ENCODE data around the gene CASZ1.

Gene CASZ1

DNA sequence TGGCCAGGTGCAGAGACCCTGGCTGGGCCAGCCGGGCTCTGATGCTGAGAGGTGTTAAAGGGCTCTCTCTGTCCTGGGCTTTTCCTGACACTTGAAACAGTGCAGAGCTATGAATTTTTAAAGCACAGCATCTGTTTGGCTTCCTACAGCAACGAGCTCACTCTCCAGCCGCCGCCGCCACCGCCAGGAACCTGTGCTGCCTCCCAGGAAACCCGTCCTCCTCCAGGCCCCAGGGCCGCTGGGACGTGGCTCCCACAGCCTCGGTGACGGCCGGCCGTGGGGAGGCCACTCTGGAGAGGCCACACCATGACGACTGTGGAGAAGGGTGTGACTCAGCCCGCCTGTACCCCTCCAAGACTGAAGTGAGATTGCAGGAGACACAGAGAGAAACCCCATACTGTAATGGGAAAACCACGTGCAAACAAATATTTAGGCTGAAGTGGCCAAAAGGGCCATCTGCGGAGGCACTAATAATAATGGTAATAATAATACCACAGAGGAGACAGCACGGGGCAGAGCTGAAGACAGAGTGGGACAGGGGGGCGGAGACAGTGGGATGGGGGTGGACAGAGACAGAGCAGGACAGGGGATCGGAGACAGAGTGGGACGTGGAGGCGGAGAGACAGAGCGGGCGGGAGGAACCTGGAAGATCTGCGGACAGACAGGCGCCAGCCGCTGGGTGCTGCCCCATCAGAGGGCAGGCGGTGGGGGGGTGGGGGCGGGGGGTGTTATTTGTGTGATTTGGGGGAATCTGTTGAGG is 139.2 kb downstream of the CASZ1 start:
- Histone ChIP-seq H3K36me3 (ENCODE audit: control insufficient read depth in 1 of 2, insufficient read depth in 2 of 2, low read depth in 1 of 2, low read length in 2 of 2) (peaks cover 0 to 6% of the 10 kb centered on the region in 2 experiments), H3K23ac (ENCODE audit: low read length in 2 of 2) (no peak overlapping the region), H2BK15ac (ENCODE audit: low read depth, poor library complexity, severe bottlenecking) (no peak overlapping the region), H3K14ac (ENCODE audit: low read length in 2 of 2) (no peak overlapping the region), H3K27ac (ENCODE audit: low read length, poor library complexity, severe bottlenecking) (no peak overlapping the region), H3K4me3 (ENCODE audit: insufficient read depth in 1 of 2, low read depth in 1 of 2, low read length in 2 of 2) (no peak overlapping the region), H2BK120ac (ENCODE audit: low read depth, low read length) (no peak overlapping the region), H4K91ac (ENCODE audit: low read length) (no peak overlapping the region), H3K9ac (ENCODE audit: low read length) (no peak overlapping the region), H2BK12ac (ENCODE audit: low read length in 2 of 2) (no peak overlapping the region), H3K4me2 (ENCODE audit: low read length, poor library complexity, severe bottlenecking) (no peak overlapping the region), H3K27me3 (ENCODE audit: control insufficient read depth in 1 of 2, insufficient read depth in 1 of 2, low read length in 2 of 2) (peaks cover 0 to 59% of the 10 kb centered on the region in 2 experiments), H2AFZ (ENCODE audit: low read depth, low read length) (no peak overlapping the region), H3K18ac (ENCODE audit: low read depth in 1 of 2, low read length in 2 of 2) (no peak overlapping the region), H3K4me1 (ENCODE audit: control insufficient read depth, insufficient read depth, low read depth, low read length) (peaks cover 3% of the 10 kb centered on the region), H4K8ac (ENCODE audit: low read length) (no peak overlapping the region), H3K9me3 (ENCODE audit: control insufficient read depth, low read length) (no peaks in the 10 kb centered on the region), H2AK5ac (ENCODE audit: low read length, severe bottlenecking) (no peak overlapping the region), H2BK5ac (ENCODE audit: low read depth, low read length, poor library complexity, severe bottlenecking) (no peak overlapping the region), H3K4ac (ENCODE audit: low read depth in 1 of 2, low read length in 2 of 2) (no peak overlapping the region), H3K79me1 (replicated peaks; ENCODE audit: low read length, poor library complexity, severe bottlenecking) (no peaks in the 10 kb centered on the region)
- 66% methylated on average over 25 of the region's 29 CpGs for WGBS
- DNase-seq, result peak; percentile 42

DNA sequence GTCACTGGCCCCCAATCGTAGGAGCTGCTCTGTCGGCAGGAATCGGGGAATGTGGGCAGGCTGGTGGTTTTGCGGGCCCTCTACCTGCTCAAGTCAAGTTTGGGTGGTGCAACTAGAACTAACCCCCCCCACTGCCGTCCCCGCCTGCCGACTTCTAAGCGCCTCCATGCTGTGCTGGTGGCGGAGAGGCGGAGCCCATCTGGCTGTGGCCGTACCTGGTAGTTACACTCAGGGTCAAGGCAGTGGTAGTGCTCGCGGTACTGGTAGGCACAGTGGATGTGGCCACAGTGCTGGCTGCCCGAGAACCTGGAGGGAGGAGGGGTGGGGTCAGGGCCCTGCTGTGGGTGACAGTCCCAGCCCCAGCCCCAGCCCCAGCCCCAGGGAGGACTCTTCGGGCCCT is 140.0 kb downstream of the CASZ1 start:
- no peak overlapping the region for H2AK5ac ChIP-seq (ENCODE audit: low read length, severe bottlenecking)
- H2BK12ac ChIP-seq (ENCODE audit: low read length in 2 of 2), result no peak overlapping the region
- H3K4me2 ChIP-seq (ENCODE audit: low read length, poor library complexity, severe bottlenecking), result no peak overlapping the region
- no peak overlapping the region for H2AFZ ChIP-seq (ENCODE audit: low read depth, low read length)
- H2BK120ac ChIP-seq (ENCODE audit: low read depth, low read length), result no peak overlapping the region
- no peak overlapping the region for H3K14ac ChIP-seq (ENCODE audit: low read length in 2 of 2)
- no peak overlapping the region for H3K4me3 ChIP-seq (ENCODE audit: insufficient read depth in 1 of 2, low read depth in 1 of 2, low read length in 2 of 2)
- H3K36me3 ChIP-seq (ENCODE audit: control insufficient read depth in 1 of 2, insufficient read depth in 2 of 2, low read depth in 1 of 2, low read length in 2 of 2), result peaks cover 0 to 6% of the 10 kb centered on the region in 2 experiments
- peaks cover 0 to 59% of the 10 kb centered on the region in 2 experiments for H3K27me3 ChIP-seq (ENCODE audit: control insufficient read depth in 1 of 2, insufficient read depth in 1 of 2, low read length in 2 of 2)
- H3K18ac ChIP-seq (ENCODE audit: low read depth in 1 of 2, low read length in 2 of 2), result no peak overlapping the region
- 88% methylated on average over 15 of the region's 15 CpGs for WGBS
- peaks cover 5% of the 10 kb centered on the region for H3K4me1 ChIP-seq (ENCODE audit: control insufficient read depth, insufficient read depth, low read depth, low read length)
- H3K79me1 ChIP-seq (replicated peaks; ENCODE audit: low read length, poor library complexity, severe bottlenecking), result no peaks in the 10 kb centered on the region
- no peak overlapping the region for H3K23ac ChIP-seq (ENCODE audit: low read length in 2 of 2)
- H2BK15ac ChIP-seq (ENCODE audit: low read depth, poor library complexity, severe bottlenecking), result no peak overlapping the region
- no peak for DNase-seq
- H3K9ac ChIP-seq (ENCODE audit: low read length), result no peak overlapping the region
- no peak overlapping the region for H3K4ac ChIP-seq (ENCODE audit: low read depth in 1 of 2, low read length in 2 of 2)
- H3K27ac ChIP-seq (ENCODE audit: low read length, poor library complexity, severe bottlenecking), result no peak overlapping the region
- H4K91ac ChIP-seq (ENCODE audit: low read length), result no peak overlapping the region
- H3K9me3 ChIP-seq (ENCODE audit: control insufficient read depth, low read length), result no peaks in the 10 kb centered on the region
- H2BK5ac ChIP-seq (ENCODE audit: low read depth, low read length, poor library complexity, severe bottlenecking), result no peak overlapping the region
- H4K8ac ChIP-seq (ENCODE audit: low read length), result no peak overlapping the region

GRCh38 chr1:10655002-10655401 is 141.4 kb downstream of the CASZ1 start:
- H3K79me1 ChIP-seq (replicated peaks; ENCODE audit: low read length, poor library complexity, severe bottlenecking), result no peaks in the 10 kb centered on the region
- peaks cover 10% of the 10 kb centered on the region for H3K4me1 ChIP-seq (ENCODE audit: control insufficient read depth, insufficient read depth, low read depth, low read length)
- 81% methylated on average over 10 of the region's 10 CpGs for WGBS
- H4K8ac ChIP-seq (ENCODE audit: low read length), result no peak overlapping the region
- no peak overlapping the region for H3K23ac ChIP-seq (ENCODE audit: low read length in 2 of 2)
- H2BK12ac ChIP-seq (ENCODE audit: low read length in 2 of 2), result no peak overlapping the region
- no peak overlapping the region for H2AFZ ChIP-seq (ENCODE audit: low read depth, low read length)
- H3K36me3 ChIP-seq (ENCODE audit: control insufficient read depth in 1 of 2, insufficient read depth in 2 of 2, low read depth in 1 of 2, low read length in 2 of 2), result peaks cover 0 to 6% of the 10 kb centered on the region in 2 experiments
- H3K18ac ChIP-seq (ENCODE audit: low read depth in 1 of 2, low read length in 2 of 2), result no peak overlapping the region
- no peak overlapping the region for H2BK5ac ChIP-seq (ENCODE audit: low read depth, low read length, poor library complexity, severe bottlenecking)
- no peak for DNase-seq
- no peak overlapping the region for H2BK120ac ChIP-seq (ENCODE audit: low read depth, low read length)
- H3K9me3 ChIP-seq (ENCODE audit: control insufficient read depth, low read length), result no peaks in the 10 kb centered on the region
- no peak overlapping the region for H3K4me3 ChIP-seq (ENCODE audit: insufficient read depth in 1 of 2, low read depth in 1 of 2, low read length in 2 of 2)
- peaks cover 0 to 63% of the 10 kb centered on the region in 2 experiments for H3K27me3 ChIP-seq (ENCODE audit: control insufficient read depth in 1 of 2, insufficient read depth in 1 of 2, low read length in 2 of 2)
- H3K9ac ChIP-seq (ENCODE audit: low read length), result no peak overlapping the region
- H3K14ac ChIP-seq (ENCODE audit: low read length in 2 of 2), result no peak overlapping the region
- H3K4me2 ChIP-seq (ENCODE audit: low read length, poor library complexity, severe bottlenecking), result no peak overlapping the region
- H3K27ac ChIP-seq (ENCODE audit: low read length, poor library complexity, severe bottlenecking), result no peak overlapping the region
- no peak overlapping the region for H4K91ac ChIP-seq (ENCODE audit: low read length)
- no peak overlapping the region for H3K4ac ChIP-seq (ENCODE audit: low read depth in 1 of 2, low read length in 2 of 2)
- H2BK15ac ChIP-seq (ENCODE audit: low read depth, poor library complexity, severe bottlenecking), result no peak overlapping the region
- H2AK5ac ChIP-seq (ENCODE audit: low read length, severe bottlenecking), result no peak overlapping the region

DNA sequence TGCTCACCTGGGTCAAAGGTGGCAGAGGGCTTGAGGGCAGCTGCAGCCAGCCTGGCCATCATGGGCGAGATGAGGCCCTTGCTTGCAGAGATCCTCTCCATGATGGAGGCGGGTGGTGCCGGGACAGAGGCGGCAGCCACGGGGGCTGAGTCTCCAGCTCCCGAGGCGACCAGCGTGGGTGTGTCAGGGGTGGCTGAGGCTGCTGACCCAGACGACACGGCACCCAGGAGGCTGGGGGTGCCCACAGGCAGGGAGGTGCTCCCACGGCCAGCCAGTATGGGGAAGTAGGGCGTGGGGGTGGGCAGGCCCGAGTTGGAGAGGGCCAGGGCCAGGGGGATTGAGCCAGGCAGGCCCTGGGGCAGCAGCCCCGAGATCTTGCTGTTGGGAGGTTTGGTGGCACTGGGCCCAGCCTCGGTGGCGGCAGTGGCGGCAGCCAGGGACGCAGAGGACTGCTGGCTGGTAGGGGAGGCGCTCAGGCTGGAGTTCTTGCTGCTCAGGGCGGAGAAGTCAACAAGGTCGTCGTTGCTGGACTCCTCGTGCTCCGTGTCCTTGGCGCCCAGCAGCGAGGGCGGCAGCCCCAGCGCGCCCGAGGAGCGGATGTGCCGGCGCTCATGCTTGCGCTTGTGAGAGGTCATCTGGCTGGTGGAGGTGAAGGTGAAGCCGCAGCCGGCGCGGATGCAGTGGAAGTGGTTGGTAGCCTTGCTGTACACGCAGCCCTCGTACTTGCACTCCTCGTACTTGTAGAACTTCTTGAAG is 142.9 kb downstream of the CASZ1 start:
- H2BK12ac ChIP-seq (ENCODE audit: low read length in 2 of 2), result no peak overlapping the region
- no peak overlapping the region for H3K23ac ChIP-seq (ENCODE audit: low read length in 2 of 2)
- H3K36me3 ChIP-seq (ENCODE audit: control insufficient read depth in 1 of 2, insufficient read depth in 2 of 2, low read depth in 1 of 2, low read length in 2 of 2), result no peaks in the 10 kb centered on the region
- H3K4ac ChIP-seq (ENCODE audit: low read depth in 1 of 2, low read length in 2 of 2), result no peak overlapping the region
- no peak overlapping the region for H2AK5ac ChIP-seq (ENCODE audit: low read length, severe bottlenecking)
- peak overlapping the region in 1 of 2 experiments; percentile 4 for H3K4me3 ChIP-seq (ENCODE audit: insufficient read depth in 1 of 2, low read depth in 1 of 2, low read length in 2 of 2)
- no peak overlapping the region for H2BK15ac ChIP-seq (ENCODE audit: low read depth, poor library complexity, severe bottlenecking)
- H3K9ac ChIP-seq (ENCODE audit: low read length), result no peak overlapping the region
- H4K91ac ChIP-seq (ENCODE audit: low read length), result no peak overlapping the region
- no peak overlapping the region for H2AFZ ChIP-seq (ENCODE audit: low read depth, low read length)
- no peak overlapping the region for H2BK5ac ChIP-seq (ENCODE audit: low read depth, low read length, poor library complexity, severe bottlenecking)
- H3K27ac ChIP-seq (ENCODE audit: low read length, poor library complexity, severe bottlenecking), result no peak overlapping the region
- H3K18ac ChIP-seq (ENCODE audit: low read depth in 1 of 2, low read length in 2 of 2), result no peak overlapping the region
- H3K27me3 ChIP-seq (ENCODE audit: control insufficient read depth in 1 of 2, insufficient read depth in 1 of 2, low read length in 2 of 2), result peaks cover 5 to 61% of the 10 kb centered on the region in 2 experiments
- peaks cover 17% of the 10 kb centered on the region for H3K4me1 ChIP-seq (ENCODE audit: control insufficient read depth, insufficient read depth, low read depth, low read length)
- no peak for DNase-seq
- 95% methylated on average over 41 of the region's 41 CpGs for WGBS
- H3K4me2 ChIP-seq (ENCODE audit: low read length, poor library complexity, severe bottlenecking), result no peak overlapping the region
- H3K9me3 ChIP-seq (ENCODE audit: control insufficient read depth, low read length), result no peaks in the 10 kb centered on the region
- no peak overlapping the region for H3K14ac ChIP-seq (ENCODE audit: low read length in 2 of 2)
- no peak overlapping the region for H4K8ac ChIP-seq (ENCODE audit: low read length)
- no peak overlapping the region for H2BK120ac ChIP-seq (ENCODE audit: low read depth, low read length)
- H3K79me1 ChIP-seq (replicated peaks; ENCODE audit: low read length, poor library complexity, severe bottlenecking), result no peaks in the 10 kb centered on the region

Measured in mesenchymal stem cell (in vitro differentiated cells and primary cell).